B cell (primary cell): ENCODE measurements around the gene ZP1.

Experiments
- CTCF ChIP-seq: fragments of 200-600 bp; IDR thresholded peaks from one replicate; pipeline ENCODE4 v1.8.0; 2022; ENCODE audit warnings: antibody characterized with exemption, mild to moderate bottlenecking
- EZH2 ChIP-seq: IDR thresholded peaks from 2 replicates; pipeline ENCODE4 v1.6.1; 2012; ENCODE audit warnings: borderline replicate concordance, low read depth, mild to moderate bottlenecking, moderate library complexity, low read length; ENCODE audit not compliant: insufficient read depth, poor library complexity, severe bottlenecking

- TF ChIP-seq CTCF = no peak
- no peak for TF ChIP-seq EZH2
These were observed 23.4 kb downstream of the ZP1 start for GRCh38 chr11:60890696-60891095.
